Activated T-helper 1 cell treated with Interleukin-2 at 50 U/mL for 16 hours (primary cell): Measurements from ENCODE around the gene CDKL5.

Experiments
- DNase-seq: peaks from one replicate; pipeline ENCODE4 v3.0.0-alpha.2; 2020; ENCODE audit warnings: low read depth

Gene CDKL5

GRCh38 chrX:18457000-18457399, 31.6 kb downstream of the CDKL5 start:
- DNase-seq: no peak

- no peak for DNase-seq
Measured at GRCh38 chrX:18461431-18461830, 36.0 kb downstream of the CDKL5 start.

GRCh38 chrX:18464499-18464898, 39.1 kb downstream of the CDKL5 start:
- DNase-seq: no peak

GRCh38 chrX:18465051-18465450, 39.6 kb downstream of the CDKL5 start:
- DNase-seq: no peak

- no peak for DNase-seq
Measured at GRCh38 chrX:18468599-18468998, 43.2 kb downstream of the CDKL5 start.

- no peak for DNase-seq
Measured at GRCh38 chrX:18471296-18471695, 45.9 kb downstream of the CDKL5 start.

- no peak for DNase-seq
Measured at GRCh38 chrX:18490806-18491555, 65.6 kb downstream of the CDKL5 start.

GRCh38 chrX:18491587-18492340, 66.4 kb downstream of the CDKL5 start:
- DNase-seq: no peak

- no peak for DNase-seq
Measured at GRCh38 chrX:18534949-18535348, 109.5 kb downstream of the CDKL5 start.

- no peak for DNase-seq
Measured at GRCh38 chrX:18537068-18537467, 111.7 kb downstream of the CDKL5 start.

GRCh38 chrX:18537524-18537923, 112.1 kb downstream of the CDKL5 start:
- DNase-seq: no peak

GRCh38 chrX:18542131-18542530, 116.7 kb downstream of the CDKL5 start:
- no peak for DNase-seq

GRCh38 chrX:18542905-18543304, 117.5 kb downstream of the CDKL5 start:
- no peak for DNase-seq

- no peak for DNase-seq
Measured at GRCh38 chrX:18543738-18544137, 118.3 kb downstream of the CDKL5 start.

GRCh38 chrX:18545771-18546170, 120.4 kb downstream of the CDKL5 start:
- no peak for DNase-seq

GRCh38 chrX:18548996-18549395, 123.6 kb downstream of the CDKL5 start:
- no peak for DNase-seq

GRCh38 chrX:18549643-18550042, 124.2 kb downstream of the CDKL5 start:
- no peak for DNase-seq

GRCh38 chrX:18557879-18558278, 132.5 kb downstream of the CDKL5 start:
- DNase-seq: no peak

GRCh38 chrX:18558799-18559198, 133.4 kb downstream of the CDKL5 start:
- DNase-seq: no peak

GRCh38 chrX:18561020-18561419, 135.6 kb downstream of the CDKL5 start:
- DNase-seq: no peak

GRCh38 chrX:18565727-18566126, 140.3 kb downstream of the CDKL5 start:
- DNase-seq: no peak

GRCh38 chrX:18566748-18567147, 141.3 kb downstream of the CDKL5 start:
- no peak for DNase-seq

GRCh38 chrX:18573556-18573955, 148.1 kb downstream of the CDKL5 start:
- DNase-seq: no peak

GRCh38 chrX:18574591-18574990, 149.2 kb downstream of the CDKL5 start:
- DNase-seq: no peak
